Vagina (tissue), 2 donors: ENCODE results near the gene GPATCH2L. TPM values are rescaled to one million over a fixed set of nuclear protein-coding genes. Genes with fewer than 3 reads are reported as not detected.

Experiments used
- DNase-seq, 2 donors: peaks; one replicate each; pipeline ENCODE4 v3.0.0-alpha.2; 2017; ENCODE audit errors: extremely low spot score in 2 of 2
- H3K27ac ChIP-seq: fragments of 200-600 bp; sonication (generic); one replicate; pipeline ENCODE4 v1.5.1; 2019
- H3K27me3 ChIP-seq: fragments of 200-600 bp; sonication (generic); one replicate; pipeline ENCODE4 v1.5.1; 2019
- H3K36me3 ChIP-seq, 2 donors: fragments of 200-600 bp; sonication (generic); one replicate each; pipeline ENCODE4 v1.5.1; 2017 to 2019
- H3K4me1 ChIP-seq: fragments of 200-600 bp; sonication (generic); one replicate; pipeline ENCODE4 v1.5.1; 2019
- H3K4me3 ChIP-seq, 2 donors: fragments of 200-600 bp; sonication (generic); 1 replicate in 1 of 2; 2 replicates in 1 of 2; pipeline ENCODE4 v1.5.1; 2016 to 2019
- H3K9me3 ChIP-seq: fragments of 200-600 bp; sonication (generic); one replicate; pipeline ENCODE4 v1.5.1; 2019
- CTCF ChIP-seq, 3 experiments: fragments of 450-650 bp in 2 of 3; fragments of 200-600 bp in 1 of 3; sonication (generic) in 1 of 3; IDR thresholded peaks; one replicate each; pipeline ENCODE4 v1.5.1; 2017 to 2019; ENCODE audit warnings: antibody characterized with exemption in 3 of 3, mild to moderate bottlenecking in 2 of 3, moderate library complexity in 2 of 3
- POLR2A ChIP-seq, 2 donors: fragments of 450-650 bp; IDR thresholded peaks; one replicate each; pipeline ENCODE4 v1.6.1; 2017; ENCODE audit warnings: antibody characterized with exemption in 2 of 2, mild to moderate bottlenecking in 2 of 2, moderate library complexity in 2 of 2
- POLR2AphosphoS5 ChIP-seq, 2 donors: sonication (generic); formaldehyde crosslinking; IDR thresholded peaks; one replicate each; pipeline ENCODE4 v1.9.0; 2017; ENCODE audit warnings: antibody characterized with exemption in 2 of 2, mild to moderate bottlenecking in 2 of 2, low read depth in 1 of 2; ENCODE audit not compliant: insufficient read depth in 1 of 2
- intact Hi-C: fragments of 100-400 bp; cut with DNase I; formaldehyde crosslinking; loops from one replicate; pipeline ENCODE4 v1.15.1; 2023
- total RNA-seq: library from RNA; depleted of rRNA; stranded (reverse); fragments of >200 nt; gene quantifications from one replicate; pipeline ENCODE4 v1.2.3, GENCODE V29; 2016

The GPATCH2L gene
- total RNA-seq, 1 donor from 2014 or later: 34.6 TPM

- DNase-seq: peak in 1 of 2 donors; percentile 49
- Histone ChIP-seq H3K27me3 (no peaks in the 10 kb centered on the region), H3K36me3 (no peaks in the 10 kb centered on the region), H3K4me1 (no peaks in the 10 kb centered on the region), H3K4me3 (no peak overlapping the region), H3K9me3 (no peaks in the 10 kb centered on the region), H3K27ac (no peak overlapping the region)
- TF ChIP-seq CTCF (IDR thresholded peaks at IDR 0.05) (no peak), POLR2AphosphoS5 (IDR thresholded peaks at IDR 0.05; ENCODE audit: insufficient read depth in 1 of 2, low read depth in 1 of 2) (no peak), POLR2A (IDR thresholded peaks at IDR 0.05) (no peak)
- intact Hi-C loops: no loop called here
These were observed 109.0 kb downstream of the GPATCH2L start for GRCh38 chr14:76260749-76261148.

GRCh38 chr14:76261371-76261811 is 109.7 kb downstream of the GPATCH2L start:
- TF ChIP-seq POLR2AphosphoS5 (IDR thresholded peaks at IDR 0.05; ENCODE audit: insufficient read depth in 1 of 2, low read depth in 1 of 2): no peak
- TF ChIP-seq CTCF (IDR thresholded peaks at IDR 0.05): no peak
- TF ChIP-seq POLR2A (IDR thresholded peaks at IDR 0.05): no peak
- Histone ChIP-seq H3K9me3 (no peaks in the 10 kb centered on the region), H3K4me3 (no peak overlapping the region), H3K27ac (no peak overlapping the region), H3K27me3 (no peaks in the 10 kb centered on the region), H3K36me3 (no peaks in the 10 kb centered on the region), H3K4me1 (no peaks in the 10 kb centered on the region)
- DNase-seq: no peak
- intact Hi-C loops: no loop called here

- no peak for DNase-seq
- Histone ChIP-seq H3K27ac (no peak overlapping the region), H3K36me3 (no peaks in the 10 kb centered on the region), H3K9me3 (no peaks in the 10 kb centered on the region), H3K27me3 (no peaks in the 10 kb centered on the region), H3K4me3 (no peak overlapping the region), H3K4me1 (peaks cover 8% of the 10 kb centered on the region)
- intact Hi-C loops: no loop called here
- TF ChIP-seq POLR2A (IDR thresholded peaks at IDR 0.05) (no peak), CTCF (IDR thresholded peaks at IDR 0.05) (no peak)
These were observed 110.9 kb downstream of the GPATCH2L start for GRCh38 chr14:76262641-76263040.

Other genes starting within 250 kb of the GPATCH2L start
- 19.2 TPM for gene TGFB3, start 169.9 kb upstream of the GPATCH2L start, total RNA-seq
- 47.4 TPM for gene IFT43, start 166.2 kb upstream of the GPATCH2L start, total RNA-seq
- 0.74 TPM for gene ESRRB, start 224.2 kb downstream of the GPATCH2L start, total RNA-seq